Vagina (tissue), 2 donors: ENCODE results near the gene S100A1.

Source experiments
- POLR2A ChIP-seq, 2 donors: fragments of 450-650 bp; IDR thresholded peaks; one replicate each; pipeline ENCODE4 v1.6.1; 2017; ENCODE audit warnings: antibody characterized with exemption in 2 of 2, mild to moderate bottlenecking in 2 of 2, moderate library complexity in 2 of 2
- TF ChIP-seq, protein P1 (sequence below), 3 experiments: fragments of 450-650 bp in 2 of 3; fragments of 200-600 bp in 1 of 3; sonication (generic) in 1 of 3; IDR thresholded peaks; one replicate each; pipeline ENCODE4 v1.5.1; 2017 to 2019; ENCODE audit warnings: antibody characterized with exemption in 3 of 3, mild to moderate bottlenecking in 2 of 3, moderate library complexity in 2 of 3

- TF ChIP-seq, protein P1, sequence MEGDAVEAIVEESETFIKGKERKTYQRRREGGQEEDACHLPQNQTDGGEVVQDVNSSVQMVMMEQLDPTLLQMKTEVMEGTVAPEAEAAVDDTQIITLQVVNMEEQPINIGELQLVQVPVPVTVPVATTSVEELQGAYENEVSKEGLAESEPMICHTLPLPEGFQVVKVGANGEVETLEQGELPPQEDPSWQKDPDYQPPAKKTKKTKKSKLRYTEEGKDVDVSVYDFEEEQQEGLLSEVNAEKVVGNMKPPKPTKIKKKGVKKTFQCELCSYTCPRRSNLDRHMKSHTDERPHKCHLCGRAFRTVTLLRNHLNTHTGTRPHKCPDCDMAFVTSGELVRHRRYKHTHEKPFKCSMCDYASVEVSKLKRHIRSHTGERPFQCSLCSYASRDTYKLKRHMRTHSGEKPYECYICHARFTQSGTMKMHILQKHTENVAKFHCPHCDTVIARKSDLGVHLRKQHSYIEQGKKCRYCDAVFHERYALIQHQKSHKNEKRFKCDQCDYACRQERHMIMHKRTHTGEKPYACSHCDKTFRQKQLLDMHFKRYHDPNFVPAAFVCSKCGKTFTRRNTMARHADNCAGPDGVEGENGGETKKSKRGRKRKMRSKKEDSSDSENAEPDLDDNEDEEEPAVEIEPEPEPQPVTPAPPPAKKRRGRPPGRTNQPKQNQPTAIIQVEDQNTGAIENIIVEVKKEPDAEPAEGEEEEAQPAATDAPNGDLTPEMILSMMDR (IDR thresholded peaks at IDR 0.05) = no peak
- TF ChIP-seq POLR2A (IDR thresholded peaks at IDR 0.05) = no peak
These were observed 44.3 kb upstream of the S100A1 start for GRCh38 chr1:153583976-153584375.
